Measurements from ENCODE around the gene PTCSC3.
"Not testable (repeated sequence)": the region's sequence is repeated elsewhere in the genome, so short reads cannot be mapped to it uniquely, and the experiment has no call there.

PTCSC3 gene

GRCh38 chr14:36173161-36173560 is 3.4 kb downstream of the PTCSC3 start:
- DNase-seq (ENCODE audit: low read depth, low spot score) = no peak

DNA sequence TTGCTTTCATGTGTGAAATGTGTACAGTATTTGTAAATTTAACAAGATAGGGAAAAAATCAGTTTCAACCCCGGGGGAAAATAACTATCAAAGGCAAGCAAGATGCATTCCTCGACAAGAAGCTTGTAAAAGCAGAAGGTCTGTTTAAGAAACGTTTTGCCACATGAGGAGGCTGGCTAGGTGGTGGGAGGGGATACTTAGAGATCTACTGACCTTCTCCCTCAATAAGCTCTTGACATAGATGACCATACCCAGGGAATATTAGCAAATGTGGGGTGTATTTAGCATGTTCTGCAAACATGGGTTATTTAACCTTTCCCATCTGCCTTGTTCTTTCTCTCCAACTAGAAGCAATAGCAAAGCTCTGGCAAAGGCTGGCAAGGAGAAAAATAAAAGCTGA is 4.9 kb downstream of the PTCSC3 start:
- no peak for DNase-seq (ENCODE audit: low read depth, low spot score)

DNA sequence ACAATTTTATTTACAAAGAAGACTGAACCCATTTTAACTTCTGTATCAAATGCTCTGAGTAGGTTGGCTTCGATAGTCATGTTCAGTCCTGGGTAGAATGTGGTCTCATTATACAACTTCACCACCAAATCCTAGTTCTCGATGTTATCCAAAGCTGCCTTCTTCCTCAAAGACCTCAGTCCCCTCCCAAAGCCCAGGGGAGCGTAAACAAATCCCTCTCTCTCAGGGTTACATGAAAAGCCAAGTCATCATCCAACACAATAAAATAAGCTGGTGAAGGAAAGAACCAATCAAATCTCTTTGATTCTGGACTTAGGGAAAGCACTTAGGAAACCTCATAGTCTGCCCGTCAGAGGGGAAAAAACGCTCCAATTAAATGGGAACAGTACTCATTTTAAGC is 9.1 kb downstream of the PTCSC3 start:
- no peak for DNase-seq (ENCODE audit: low read depth, low spot score)

GRCh38 chr14:36163451-36163850 is 13.1 kb downstream of the PTCSC3 start:
- DNase-seq (ENCODE audit: low read depth, low spot score) = no peak

DNA sequence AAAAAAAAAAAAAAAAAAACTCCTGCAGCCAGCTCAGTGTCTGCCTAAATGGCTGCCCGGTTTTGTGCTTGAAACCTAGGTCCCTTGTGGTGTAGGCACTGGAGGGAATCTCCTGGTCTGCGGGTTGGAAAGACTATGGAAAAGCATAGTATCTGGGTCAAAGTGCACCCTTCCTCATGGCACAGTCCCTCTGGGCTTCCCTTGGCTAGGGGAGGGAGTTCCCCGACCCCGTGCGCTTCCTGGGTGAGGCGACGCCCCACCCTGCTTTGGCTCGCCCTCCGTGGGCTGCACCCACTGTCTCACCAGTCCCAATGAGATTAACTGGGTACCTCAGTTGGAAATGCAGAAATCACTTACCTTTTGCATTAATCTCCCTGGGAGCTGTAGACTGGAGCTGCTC is 14.3 kb downstream of the PTCSC3 start:
- no peak for DNase-seq (ENCODE audit: low read depth, low spot score)

- DNase-seq (ENCODE audit: low read depth, low spot score) = no peak
Measured at GRCh38 chr14:36161776-36162175, 14.7 kb downstream of the PTCSC3 start.

- no peak for DNase-seq (ENCODE audit: low read depth, low spot score)
Measured at GRCh38 chr14:36151335-36151734, 25.2 kb downstream of the PTCSC3 start.

GRCh38 chr14:36134038-36134437 is 42.5 kb downstream of the PTCSC3 start:
- no peak for DNase-seq (ENCODE audit: low read depth, low spot score)

DNA sequence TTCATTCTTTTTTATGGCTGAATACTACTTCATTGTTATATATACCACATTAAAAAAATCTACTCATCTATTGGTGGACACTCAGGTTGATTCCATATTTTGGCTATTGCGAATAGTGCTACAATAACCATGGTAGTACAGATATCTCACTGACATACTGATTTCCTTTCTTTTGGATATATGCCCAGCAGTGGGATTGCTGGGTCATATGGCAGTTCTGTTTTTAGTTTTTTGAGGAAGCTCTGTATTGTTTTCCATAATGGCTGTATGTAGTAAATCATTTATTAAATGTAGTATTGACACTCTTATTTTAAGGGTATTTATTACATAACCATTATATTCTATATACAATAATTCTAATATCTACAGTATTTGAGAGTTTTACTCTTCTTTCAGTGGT is 43.7 kb downstream of the PTCSC3 start:
- DNase-seq (ENCODE audit: low read depth, low spot score) = no peak

DNA sequence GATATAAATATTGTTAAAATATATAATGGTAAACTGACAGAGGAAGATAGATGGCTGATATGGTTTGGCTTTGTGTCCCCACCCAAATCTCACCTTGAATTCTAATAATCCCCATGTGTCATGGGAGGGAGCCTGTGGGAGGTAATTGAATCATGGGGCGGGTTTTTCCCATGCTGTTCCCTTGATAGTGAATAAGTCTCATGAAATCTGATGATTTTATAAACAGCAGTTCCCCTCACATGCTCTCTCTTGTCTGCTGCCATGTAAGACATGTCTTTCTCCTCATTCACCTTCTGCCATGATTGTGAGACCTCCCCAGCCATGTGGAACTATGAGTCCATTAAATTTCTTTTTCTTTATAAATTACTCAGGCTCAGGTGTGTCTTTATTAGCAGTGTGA is 46.3 kb downstream of the PTCSC3 start:
- no peak for DNase-seq (ENCODE audit: low read depth, low spot score)

DNA sequence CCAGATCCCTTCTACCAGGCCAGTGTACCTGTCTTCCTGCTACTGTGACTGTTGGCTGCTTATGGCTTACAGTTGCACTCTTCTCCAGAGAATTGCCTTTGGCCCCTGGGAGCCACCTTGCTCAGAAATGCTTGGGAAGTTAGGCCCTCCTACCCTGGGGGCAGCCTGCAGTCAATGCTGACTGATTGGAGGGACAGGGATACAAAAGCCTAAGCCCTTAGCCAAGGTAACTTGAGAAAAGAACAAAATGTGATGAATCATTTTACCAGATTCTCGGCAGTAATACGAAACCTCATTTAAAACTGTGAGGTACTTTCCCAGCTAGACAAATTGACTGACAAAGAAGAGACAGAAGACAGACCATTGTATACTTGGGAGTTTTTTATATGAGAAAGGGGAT is 47.3 kb downstream of the PTCSC3 start:
- DNase-seq (ENCODE audit: low read depth, low spot score) = no peak

GRCh38 chr14:36113341-36113740 is 63.2 kb downstream of the PTCSC3 start:
- no peak for DNase-seq (ENCODE audit: low read depth, low spot score)

DNA sequence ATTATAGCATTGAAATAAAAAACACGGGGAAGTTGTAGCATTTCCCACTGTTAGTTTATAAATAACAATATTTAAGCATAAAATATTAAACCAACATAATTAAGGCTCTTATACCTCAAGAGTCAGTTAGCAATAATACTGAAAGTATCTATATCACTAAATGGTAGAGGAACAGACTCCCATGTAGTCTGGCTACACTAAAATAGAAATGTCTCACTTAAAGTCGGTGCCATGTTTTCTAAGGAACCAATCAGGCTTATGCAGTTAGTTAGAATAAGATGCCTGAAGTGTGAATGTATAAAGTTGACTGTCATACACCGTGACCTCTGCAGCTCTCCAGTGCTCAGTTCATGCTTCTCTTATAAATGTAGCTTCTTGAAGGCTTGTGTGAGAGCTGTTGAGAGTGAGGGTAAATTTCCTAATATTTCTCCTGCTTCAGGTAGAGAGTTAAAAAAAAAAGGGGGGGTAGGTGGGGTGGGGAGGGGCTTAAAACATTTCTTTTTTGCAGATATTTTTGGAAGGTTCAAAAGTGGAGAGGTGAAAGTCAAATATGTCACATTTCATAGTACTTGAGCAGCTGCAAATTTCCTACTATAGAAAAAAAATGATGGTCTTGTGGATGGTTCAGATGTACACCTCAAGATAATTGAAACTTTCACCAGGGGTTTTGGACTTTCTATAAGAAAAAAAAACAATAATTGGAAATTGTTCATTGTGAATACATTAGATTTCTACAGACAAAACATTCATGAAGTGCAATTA is 64.5 kb downstream of the PTCSC3 start:
- no peak for DNase-seq (ENCODE audit: low read depth, low spot score)

- DNase-seq (ENCODE audit: low read depth, low spot score) = no peak
Measured at GRCh38 chr14:36105401-36105800, 71.1 kb downstream of the PTCSC3 start.

DNA sequence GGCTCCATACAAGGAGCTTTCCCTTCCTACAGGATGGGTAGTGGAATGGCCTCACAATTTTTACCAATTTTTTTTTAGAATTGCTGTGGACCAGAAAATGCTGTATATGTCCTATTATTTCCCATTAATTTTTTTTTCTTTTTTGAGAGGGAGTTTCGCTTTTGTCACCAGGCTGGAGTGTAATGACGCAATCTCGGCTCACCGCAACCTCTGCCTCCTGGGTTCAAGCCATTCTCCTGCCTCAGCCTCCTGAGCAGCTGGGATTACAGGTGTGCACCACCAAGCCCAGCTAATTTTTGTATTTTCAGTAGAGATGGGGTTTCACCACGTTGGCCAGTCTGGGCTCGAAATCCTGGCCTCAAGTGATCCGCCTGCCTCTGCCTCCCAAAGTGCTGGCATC is 72.3 kb downstream of the PTCSC3 start:
- not testable (repeated sequence) for DNase-seq (ENCODE audit: low read depth, low spot score)

GRCh38 chr14:36099619-36100018 is 76.9 kb downstream of the PTCSC3 start:
- no peak for DNase-seq (ENCODE audit: low read depth, low spot score)

DNA sequence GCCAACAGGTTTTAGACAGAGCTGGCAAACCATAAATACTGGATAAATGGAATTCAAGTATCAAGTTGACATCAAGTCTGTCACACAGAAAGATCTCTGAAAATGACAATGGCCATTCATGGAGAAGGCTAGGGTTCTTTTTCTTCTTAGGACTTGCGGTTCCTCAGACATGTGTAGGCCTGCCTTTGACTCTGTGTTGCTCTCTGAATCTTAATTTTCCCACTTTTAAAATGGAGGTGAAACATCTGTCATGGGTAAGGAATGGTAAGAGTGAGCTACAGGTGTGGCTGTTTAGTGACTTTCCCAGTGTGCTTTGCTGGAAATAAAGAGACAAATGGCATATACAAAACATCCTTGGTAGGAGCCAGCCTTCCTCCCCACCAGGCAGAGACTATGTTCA is 79.2 kb downstream of the PTCSC3 start:
- DNase-seq (ENCODE audit: low read depth, low spot score) = no peak

- no peak for DNase-seq (ENCODE audit: low read depth, low spot score)
Measured at GRCh38 chr14:36096090-36096489, 80.4 kb downstream of the PTCSC3 start.

DNA sequence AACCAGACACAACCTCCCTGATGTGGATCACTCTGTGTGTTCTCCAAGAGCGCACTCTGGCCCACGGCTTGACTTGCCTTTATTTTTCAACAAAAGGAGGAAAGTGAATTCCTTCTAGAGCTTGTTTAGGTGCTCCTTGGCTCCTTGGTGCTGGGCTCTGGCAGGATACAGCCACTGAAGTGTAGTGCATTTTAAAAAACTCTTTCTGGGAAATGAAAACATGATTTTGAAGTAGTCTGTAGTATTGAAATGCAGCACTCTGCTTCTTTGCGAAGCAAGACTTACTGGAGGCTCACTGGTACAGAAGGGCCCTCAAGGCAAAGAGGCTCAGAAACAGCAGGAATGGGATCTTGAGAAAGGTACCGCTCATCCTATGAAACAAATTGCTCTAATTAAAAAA is 81.6 kb downstream of the PTCSC3 start:
- no peak for DNase-seq (ENCODE audit: low read depth, low spot score)

GRCh38 chr14:36091096-36091495 is 85.4 kb downstream of the PTCSC3 start:
- DNase-seq (ENCODE audit: low read depth, low spot score) = no peak

- no peak for DNase-seq (ENCODE audit: low read depth, low spot score)
Measured at GRCh38 chr14:36087411-36087810, 89.1 kb downstream of the PTCSC3 start.

- DNase-seq (ENCODE audit: low read depth, low spot score) = no peak
Measured at GRCh38 chr14:36086629-36087395, 89.7 kb downstream of the PTCSC3 start.

- DNase-seq (ENCODE audit: low read depth, low spot score) = no peak
Measured at GRCh38 chr14:36085861-36086260, 90.7 kb downstream of the PTCSC3 start.

Data from activated CD4-positive, CD25-positive, alpha-beta regulatory T cell treated with anti-CD3 and anti-CD28 coated beads, Interleukin-2, amount 50 U/mL, for 16 hours (primary cell).